GM19395 (cell line): Measurements from ENCODE around the gene KIF26B.

Source experiments
- ATAC-seq: cut with Tn5 transposase; IDR thresholded peaks from one replicate; pipeline ENCODE4 v1.9.1; 2021; ENCODE audit warnings: mild to moderate bottlenecking, moderate library complexity; ENCODE audit not compliant: unreplicated experiment

KIF26B gene

GRCh38 chr1:245131026-245131393 is 23.8 kb upstream of the KIF26B start:
- ATAC-seq, result no peak

GRCh38 chr1:245132771-245133170 is 22.0 kb upstream of the KIF26B start:
- ATAC-seq, result no peak

GRCh38 chr1:245133995-245134715 is 20.6 kb upstream of the KIF26B start:
- ATAC-seq, result no peak

- no peak for ATAC-seq
Measured at GRCh38 chr1:245142171-245142798, 12.5 kb upstream of the KIF26B start.

DNA sequence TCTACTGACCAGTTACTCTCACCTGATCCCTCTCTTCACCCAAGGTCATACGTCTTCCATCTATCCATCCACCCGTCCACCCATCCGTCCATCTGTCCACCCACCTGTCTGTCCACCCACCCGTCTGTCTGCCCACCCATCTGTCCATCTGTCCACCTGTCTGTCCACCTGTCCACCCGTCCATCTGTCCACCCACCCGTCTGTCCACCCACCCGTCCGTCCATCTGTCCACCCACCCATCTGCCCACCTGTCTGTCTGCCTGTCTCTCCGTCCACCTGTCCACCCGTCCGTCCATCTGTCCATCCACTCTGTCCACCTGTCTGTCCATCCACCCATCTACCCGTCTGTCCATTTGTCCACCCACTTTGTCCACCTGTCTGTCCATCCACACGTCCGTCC is 11.8 kb upstream of the KIF26B start:
- no peak for ATAC-seq

DNA sequence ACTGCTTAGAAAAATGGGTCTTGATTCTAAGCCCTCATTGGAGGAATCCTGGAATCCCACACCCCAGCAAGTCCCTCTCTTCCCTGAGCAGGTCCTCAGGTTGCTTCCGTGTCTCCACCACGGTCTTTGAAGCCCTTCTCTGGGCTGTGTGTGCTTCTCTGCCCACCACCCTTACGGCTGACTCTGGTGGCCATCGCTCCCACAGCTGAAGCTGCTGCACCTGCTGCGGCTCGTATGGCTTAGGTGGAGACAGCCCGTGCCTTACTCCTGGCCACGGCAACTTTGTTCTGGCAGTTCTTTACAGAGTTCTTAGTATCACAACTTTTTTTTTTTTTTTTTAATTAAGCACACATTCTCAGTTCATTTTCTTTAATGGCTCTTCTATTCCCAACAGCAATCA is 10.9 kb upstream of the KIF26B start:
- no peak for ATAC-seq

- no peak for ATAC-seq
Measured at GRCh38 chr1:245148069-245148468, 6.7 kb upstream of the KIF26B start.

- no peak for ATAC-seq
Measured at GRCh38 chr1:245148861-245149260, 5.9 kb upstream of the KIF26B start.

- ATAC-seq, result no peak
Measured at GRCh38 chr1:245153081-245153551, 1.7 kb upstream of the KIF26B start.

DNA sequence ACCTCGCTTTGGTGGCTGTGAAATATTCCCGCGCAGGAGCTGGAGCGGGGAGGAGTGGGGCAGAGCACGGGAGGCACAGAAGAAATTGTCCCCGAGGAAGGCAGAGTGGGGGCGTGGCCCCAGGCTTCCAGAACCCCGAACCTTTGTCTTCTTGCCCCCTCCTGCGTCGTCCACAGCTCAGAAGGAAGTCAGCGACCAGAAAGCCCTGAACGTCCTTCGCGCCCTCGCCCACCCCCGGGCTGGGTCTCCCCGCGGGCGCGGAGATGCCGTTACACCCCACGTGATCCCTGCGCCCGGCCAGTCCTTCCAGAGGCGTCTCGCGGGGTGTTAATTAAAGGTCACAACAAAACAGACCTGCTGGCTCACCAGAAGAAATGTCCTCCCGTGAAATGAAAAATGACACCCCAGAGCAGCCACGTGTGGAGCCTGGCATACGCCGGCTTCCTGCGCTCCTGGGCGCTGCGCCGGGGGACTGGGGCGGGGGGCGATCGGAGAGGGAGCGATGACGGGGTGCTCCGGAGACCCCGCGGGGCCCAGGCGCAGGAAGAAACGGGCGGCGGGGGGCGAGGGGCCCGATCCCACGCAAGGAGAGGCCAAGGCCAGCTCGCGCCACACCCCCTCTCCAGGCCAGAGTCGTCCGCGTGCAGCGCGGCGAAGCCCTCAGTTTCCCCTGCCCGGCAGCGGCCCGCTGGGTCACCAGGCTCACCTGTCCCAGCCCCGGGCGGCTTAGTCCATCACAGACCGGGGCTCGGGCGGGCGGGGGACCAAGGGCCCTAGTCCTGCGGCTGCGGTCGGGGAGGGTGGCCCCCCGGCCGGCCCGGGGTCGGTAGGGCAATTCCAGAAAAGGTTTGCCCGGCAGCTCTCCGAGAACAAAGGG is 995 bp upstream of the KIF26B start:
- no peak for ATAC-seq

- no peak for ATAC-seq
Measured at GRCh38 chr1:245155272-245156040, 671 bp downstream of the KIF26B start.

DNA sequence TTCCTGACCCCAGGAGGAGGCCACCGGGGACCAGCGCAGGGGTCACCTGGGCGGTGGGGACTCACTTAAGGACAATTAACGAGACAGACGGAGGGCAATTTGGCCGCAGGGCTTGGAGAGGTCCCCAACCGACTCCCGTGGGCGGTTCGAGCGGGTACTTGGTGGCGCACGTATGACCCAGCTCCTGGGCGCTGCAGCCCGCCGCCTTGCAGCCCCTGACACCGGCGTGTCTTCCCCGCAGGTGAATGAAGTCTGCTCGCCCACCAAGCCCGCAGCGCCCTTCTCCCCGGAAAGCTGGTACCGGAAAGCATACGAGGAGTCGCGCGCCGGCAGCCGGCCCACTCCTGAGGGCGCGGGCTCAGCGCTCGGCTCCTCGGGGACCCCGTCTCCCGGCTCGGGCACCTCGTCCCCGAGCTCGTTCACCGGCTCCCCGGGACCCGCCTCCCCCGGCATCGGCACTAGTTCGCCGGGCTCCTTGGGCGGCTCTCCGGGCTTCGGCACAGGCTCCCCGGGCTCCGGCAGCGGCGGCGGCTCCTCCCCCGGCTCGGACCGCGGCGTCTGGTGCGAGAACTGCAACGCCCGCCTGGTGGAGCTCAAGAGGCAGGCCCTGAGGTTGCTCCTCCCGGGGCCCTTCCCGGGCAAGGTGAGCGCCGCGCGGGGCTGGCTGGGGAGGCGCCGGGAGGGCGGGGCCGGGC is 1.4 kb downstream of the KIF26B start:
- peak; percentile 89 for ATAC-seq

- no peak for ATAC-seq
Measured at GRCh38 chr1:245156736-245157505, 2.1 kb downstream of the KIF26B start.

- no peak for ATAC-seq
Measured at GRCh38 chr1:245158913-245159312, 4.1 kb downstream of the KIF26B start.

- no peak for ATAC-seq
Measured at GRCh38 chr1:245160288-245160687, 5.5 kb downstream of the KIF26B start.

GRCh38 chr1:245160741-245161400 is 6.1 kb downstream of the KIF26B start:
- ATAC-seq, result no peak

DNA sequence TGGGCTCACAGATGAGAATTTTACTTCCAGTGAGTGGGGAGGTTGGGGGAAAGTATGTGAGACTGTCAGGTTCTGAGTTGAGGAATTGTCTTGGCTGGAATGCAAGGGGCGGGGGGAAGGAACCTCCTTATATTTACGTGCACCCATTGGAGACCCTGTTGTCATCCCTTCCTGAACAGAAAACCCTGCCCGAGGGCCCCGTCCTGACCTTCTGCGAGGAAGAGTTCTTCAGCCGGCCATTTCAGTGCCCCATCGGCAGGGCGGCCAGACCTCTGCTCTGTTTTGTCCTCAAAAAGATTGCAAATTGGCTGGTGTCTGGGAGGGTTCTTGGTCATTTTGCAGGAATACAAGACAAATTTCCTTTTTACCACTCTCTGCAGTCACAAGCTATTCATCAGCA is 7.1 kb downstream of the KIF26B start:
- ATAC-seq, result no peak

- no peak for ATAC-seq
Measured at GRCh38 chr1:245166471-245166885, 11.7 kb downstream of the KIF26B start.

GRCh38 chr1:245168086-245168485 is 13.3 kb downstream of the KIF26B start:
- ATAC-seq, result no peak
